Adrenal gland (tissue), 12 donors: Measurements from ENCODE around the gene HOMER1. TPM values are rescaled to one million over a fixed set of nuclear protein-coding genes. Genes with fewer than 3 reads are reported as not detected.

Experiments
- DNase-seq, 7 donors: peaks; one replicate each; pipeline ENCODE4 v3.0.0-alpha.2; 2019 to 2020
- H3K27ac ChIP-seq, 5 donors: fragments of 200-600 bp; sonication (generic) in 4 of 5; 1 replicate in 3 of 5; 2 replicates in 2 of 5; pipeline versions ENCODE4 v1.5.1 to v1.8.0; 2016 to 2020; ENCODE audit warnings: mild to moderate bottlenecking in 1 of 5
- H3K27me3 ChIP-seq: fragments of 200-600 bp; 2 replicates; pipeline ENCODE4 v1.8.0; 2021
- H3K36me3 ChIP-seq, 2 donors: fragments of 200-600 bp; replicated peaks in 1 of 2; 1 replicate in 1 of 2; 2 replicates in 1 of 2; pipeline versions ENCODE4 v1.5.1 to v1.8.0; 2018 to 2022
- H3K4me1 ChIP-seq, 2 donors: fragments of 200-600 bp; replicated peaks in 1 of 2; 1 replicate in 1 of 2; 2 replicates in 1 of 2; pipeline versions ENCODE4 v1.5.1 to v1.8.0; 2018 to 2021
- H3K4me3 ChIP-seq, 4 donors: fragments of 200-600 bp; sonication (generic) in 3 of 4; one replicate each; pipeline ENCODE4 v1.5.1; 2016 to 2018
- H3K9me3 ChIP-seq, 3 donors: fragments of 200-600 bp; sonication (generic) in 1 of 3; replicated peaks in 1 of 3; 1 replicate in 2 of 3; 2 replicates in 1 of 3; pipeline versions ENCODE4 v1.5.1 to v1.8.0; 2016 to 2021
- POLR2A ChIP-seq, 2 donors: fragments of 450-650 bp; IDR thresholded peaks; one replicate each; pipeline ENCODE4 v1.6.1; 2017; ENCODE audit warnings: antibody characterized with exemption in 2 of 2, mild to moderate bottlenecking in 2 of 2, moderate library complexity in 1 of 2
- WGBS, 4 donors: extraction: QIAGEN DNeasy Blood & Tissue Kit in 2 of 4; methylation state at CpG; one replicate each; pipeline versions ENCODE4 v1.1.5 to v1.1.7; 2013 to 2017; 5-methylcytosine and 5-hydroxymethylcytosine counted together
- intact Hi-C, 2 donors: fragments of 100-400 bp; cut with DNase I; formaldehyde crosslinking; loops; one replicate each; pipeline versions ENCODE4 v1.14.1 to v1.15.0; 2022 to 2023
- polyA plus RNA-seq, 3 donors: library from polyadenylated mRNA; stranded (reverse); fragments of 200-250 nt in 2 of 3; fragments of 350-450 nt in 1 of 3; fragmentation: Illumina TruSeq in 1 of 3; extraction: RNeasy Lipid Tissue Mini Kit (QIAGEN cat#74804) in 1 of 3; gene quantifications; one replicate each; pipeline ENCODE4 v1.2.3, GENCODE V29; 2013 to 2014
- total RNA-seq, 9 donors: library from RNA; depleted of rRNA in 4 of 9; stranded (reverse); fragments of >200 nt in 4 of 9; fragments of 120-200 nt in 1 of 9; fragmentation: NEBNext Ultra II Directional in 1 of 9; extraction: Animal tissue kit (Norgen Biotek cat#: 25700) in 1 of 9; gene quantifications; one replicate each; pipeline versions ENCODE4 v1.1.0 to v1.2.4, GENCODE V29; 2013 to 2023
- TF ChIP-seq, protein P1 (sequence below), 6 experiments: fragments of 450-650 bp in 4 of 6; fragments of 200-600 bp in 2 of 6; sonication (generic) in 1 of 6; IDR thresholded peaks; 1 replicate in 5 of 6; 2 replicates in 1 of 6; pipeline versions ENCODE4 v1.5.1 to v1.8.0; 2016 to 2021; ENCODE audit warnings: antibody characterized with exemption in 6 of 6, mild to moderate bottlenecking in 2 of 6, moderate library complexity in 1 of 6
- donor health status: healthy with polysubstance abuse.
- donor health status: Bipolar disorder and iron deficiency.
- donor health status: DM: yes; HTN: yes; CAD: no.
- donor health status: DM: no; HTN: no; CAD: no.
- donor health status: DM: no; HTN: no; CAD: no.
- donor health status: DM: yes; HTN: yes; CAD: no.

The HOMER1 gene
- total and polyA plus RNA-seq, 12 donors: 0.06 to 10.4 (median 0.78) TPM

DNA sequence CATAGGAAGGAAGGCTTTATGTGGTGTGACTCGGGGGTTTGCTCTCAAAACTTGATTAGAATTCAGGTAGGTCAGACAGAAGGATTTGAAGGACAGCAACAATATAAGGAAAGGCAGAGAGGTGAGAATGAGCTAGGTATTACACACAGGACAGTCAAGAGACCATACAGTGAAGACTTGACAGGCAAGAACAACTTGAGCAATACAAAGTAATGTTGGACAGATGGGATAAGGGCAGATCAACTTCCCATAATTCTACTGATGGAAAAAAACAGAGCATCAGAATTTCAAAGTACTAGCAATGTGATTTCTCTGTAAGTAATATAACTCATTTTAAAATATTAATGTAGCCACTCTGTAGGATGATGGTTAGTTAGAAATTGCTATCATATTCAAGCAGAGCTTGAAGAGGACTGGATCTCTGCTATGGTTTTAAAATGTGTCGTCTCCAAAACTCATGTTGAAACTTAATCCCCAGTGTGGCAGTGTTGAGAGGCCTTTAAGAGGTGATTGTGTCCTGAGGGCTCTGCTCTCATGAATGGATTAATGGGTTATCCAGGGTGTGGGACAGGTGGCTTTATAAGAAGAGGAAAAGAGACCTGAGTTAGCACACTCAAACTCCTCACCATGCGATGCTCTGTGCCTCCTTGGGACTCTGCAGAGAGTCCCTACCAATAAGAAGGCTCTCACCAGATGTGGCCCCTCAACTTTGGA is 22.4 kb upstream of the HOMER1 start:
- intact Hi-C loops: no loop called here
- 75 to 87% (median 84%) methylated on average over 3 of the region's 3 CpGs for WGBS, 4 donors
- TF ChIP-seq POLR2A (IDR thresholded peaks at IDR 0.05): no peak
- TF ChIP-seq, protein P1, sequence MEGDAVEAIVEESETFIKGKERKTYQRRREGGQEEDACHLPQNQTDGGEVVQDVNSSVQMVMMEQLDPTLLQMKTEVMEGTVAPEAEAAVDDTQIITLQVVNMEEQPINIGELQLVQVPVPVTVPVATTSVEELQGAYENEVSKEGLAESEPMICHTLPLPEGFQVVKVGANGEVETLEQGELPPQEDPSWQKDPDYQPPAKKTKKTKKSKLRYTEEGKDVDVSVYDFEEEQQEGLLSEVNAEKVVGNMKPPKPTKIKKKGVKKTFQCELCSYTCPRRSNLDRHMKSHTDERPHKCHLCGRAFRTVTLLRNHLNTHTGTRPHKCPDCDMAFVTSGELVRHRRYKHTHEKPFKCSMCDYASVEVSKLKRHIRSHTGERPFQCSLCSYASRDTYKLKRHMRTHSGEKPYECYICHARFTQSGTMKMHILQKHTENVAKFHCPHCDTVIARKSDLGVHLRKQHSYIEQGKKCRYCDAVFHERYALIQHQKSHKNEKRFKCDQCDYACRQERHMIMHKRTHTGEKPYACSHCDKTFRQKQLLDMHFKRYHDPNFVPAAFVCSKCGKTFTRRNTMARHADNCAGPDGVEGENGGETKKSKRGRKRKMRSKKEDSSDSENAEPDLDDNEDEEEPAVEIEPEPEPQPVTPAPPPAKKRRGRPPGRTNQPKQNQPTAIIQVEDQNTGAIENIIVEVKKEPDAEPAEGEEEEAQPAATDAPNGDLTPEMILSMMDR (IDR thresholded peaks at IDR 0.05): no peak
- no peaks in the 10 kb centered on the region for H3K9me3 ChIP-seq
- DNase-seq: no peak
- H3K4me3 ChIP-seq: no peak overlapping the region
- H3K36me3 ChIP-seq: no peaks in the 10 kb centered on the region
- no peak overlapping the region for H3K27ac ChIP-seq
- no peaks in the 10 kb centered on the region for H3K4me1 ChIP-seq
- no peaks in the 10 kb centered on the region for H3K27me3 ChIP-seq

DNA sequence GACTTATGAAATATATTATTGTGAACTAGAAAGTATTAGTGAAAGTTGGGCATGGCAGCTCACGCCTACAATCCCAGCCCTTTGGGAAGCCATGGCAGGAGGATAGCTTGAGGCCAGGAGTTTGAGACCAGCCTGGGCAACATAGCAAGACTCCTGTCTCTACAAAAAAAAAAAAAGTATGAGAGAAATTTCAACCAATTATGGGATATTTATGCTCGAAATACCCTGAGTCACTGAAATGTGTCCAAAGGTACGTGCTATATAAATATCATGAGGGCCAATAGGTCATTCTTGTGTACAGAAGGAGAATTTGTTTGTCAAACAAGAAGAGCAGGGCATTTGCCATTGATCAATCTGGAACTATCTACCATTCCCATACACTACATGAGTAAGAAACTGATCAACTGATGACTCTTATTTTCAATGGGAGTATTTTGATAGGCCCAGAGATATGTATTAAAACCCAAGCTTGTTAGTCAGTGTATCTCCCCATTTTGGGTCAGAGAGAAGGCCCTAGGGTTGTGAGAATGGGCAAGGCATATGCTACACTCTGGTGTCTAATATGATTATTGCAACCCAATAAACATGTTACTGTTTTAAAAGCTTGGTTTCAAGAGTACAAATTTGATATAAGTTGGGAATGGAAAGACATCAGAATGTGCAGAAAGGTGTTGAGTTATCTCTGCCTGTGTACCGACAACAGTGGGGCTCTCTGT is 21.7 kb upstream of the HOMER1 start:
- no peaks in the 10 kb centered on the region for H3K27me3 ChIP-seq
- no peak for DNase-seq
- no peaks in the 10 kb centered on the region for H3K4me1 ChIP-seq
- no peaks in the 10 kb centered on the region for H3K36me3 ChIP-seq
- H3K27ac ChIP-seq: no peak overlapping the region
- no peak overlapping the region for H3K4me3 ChIP-seq
- WGBS, 4 donors: 68 to 87% (median 72%) methylated on average over 4 of the region's 4 CpGs
- intact Hi-C loops: no loop called here
- TF ChIP-seq POLR2A (IDR thresholded peaks at IDR 0.05): no peak
- TF ChIP-seq, protein P1 (IDR thresholded peaks at IDR 0.05): no peak
- no peaks in the 10 kb centered on the region for H3K9me3 ChIP-seq

DNA sequence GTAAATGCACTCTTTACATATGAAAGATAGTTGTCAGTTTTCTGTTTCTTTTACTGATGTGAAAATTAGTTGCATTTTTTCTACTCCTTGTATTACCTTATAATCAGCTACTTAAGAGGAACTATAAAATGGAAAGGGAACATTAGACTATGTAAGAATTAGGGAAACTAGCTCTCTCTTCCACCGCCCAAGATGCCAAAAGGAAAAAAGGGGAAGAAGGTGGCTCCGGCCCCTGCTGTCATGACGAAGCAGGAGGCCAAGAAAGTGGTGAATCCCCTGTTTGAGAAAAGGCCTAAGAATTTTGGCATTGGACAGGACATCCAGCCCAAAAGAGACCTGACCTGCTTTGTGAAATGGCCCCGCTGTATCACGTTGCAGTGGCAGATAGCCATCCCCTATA is 15.2 kb upstream of the HOMER1 start:
- TF ChIP-seq, protein P1 (IDR thresholded peaks at IDR 0.05): no peak
- no peak for TF ChIP-seq POLR2A (IDR thresholded peaks at IDR 0.05)
- WGBS, 4 donors: 64 to 87% (median 77%) methylated on average over 5 of the region's 5 CpGs
- Histone ChIP-seq H3K36me3 (no peaks in the 10 kb centered on the region), H3K27me3 (no peaks in the 10 kb centered on the region), H3K4me3 (no peak overlapping the region), H3K27ac (no peak overlapping the region), H3K4me1 (no peaks in the 10 kb centered on the region), H3K9me3 (peaks cover 0 to 4% (median 0%) of the 10 kb centered on the region in 3 donors)
- intact Hi-C loops: no loop called here
- peak in 1 of 7 donors; percentile 9 for DNase-seq

DNA sequence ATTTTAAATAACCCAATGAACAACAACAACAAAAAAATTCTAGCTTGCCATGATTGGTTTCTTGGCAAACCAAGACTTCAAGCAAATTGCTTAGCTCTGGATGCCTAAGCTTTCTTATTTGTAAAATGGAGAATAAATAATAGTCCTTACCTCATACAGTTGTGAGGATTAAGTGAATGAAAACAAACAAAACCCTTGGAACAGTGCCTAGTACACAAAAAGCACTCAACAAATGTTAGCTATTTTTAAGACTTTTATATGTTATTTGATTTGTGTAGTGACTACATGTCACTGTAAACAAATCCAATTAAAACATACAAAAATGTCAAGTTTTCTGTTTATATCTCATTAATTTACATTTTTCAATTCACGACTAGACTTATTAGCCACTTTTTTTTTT is 13.5 kb upstream of the HOMER1 start:
- H3K27me3 ChIP-seq: no peaks in the 10 kb centered on the region
- no peak overlapping the region for H3K27ac ChIP-seq
- H3K4me3 ChIP-seq: no peak overlapping the region
- H3K9me3 ChIP-seq: peaks cover 0 to 4% (median 0%) of the 10 kb centered on the region in 3 donors
- DNase-seq: no peak
- intact Hi-C loops: no loop called here
- no peaks in the 10 kb centered on the region for H3K36me3 ChIP-seq
- TF ChIP-seq, protein P1 (IDR thresholded peaks at IDR 0.05): no peak
- TF ChIP-seq POLR2A (IDR thresholded peaks at IDR 0.05): no peak
- no peaks in the 10 kb centered on the region for H3K4me1 ChIP-seq
- WGBS, 4 donors: 62 to 84% (median 66%) methylated on average over 1 of the region's 1 CpG
